K562 (cell line): Measurements from ENCODE around the gene RNMT. TPM values are rescaled to one million over a fixed set of nuclear protein-coding genes. Genes with fewer than 3 reads are reported as not detected.
A peak's percentile ranks its signal among the peaks of the same experiment; 100 is the strongest.

Experiments used
- ATAC-seq: fragments of 200-7000 bp; cut with Tn5 transposase; 3 replicates; pipeline ENCODE4 v1.9.1; 2020; ENCODE audit warnings: moderate library complexity
- BruUV-seq: library from RNA; stranded (reverse); fragments of 400-500 nt; replicated peaks from 2 replicates; lab custom pipeline; 2021; lab: Mats Ljungman, UMichigan
- CTCF ChIA-PET: fragments of 300-600 bp; formaldehyde crosslinking; extraction: SDS; loops from one replicate; lab custom pipeline; 2021; ENCODE audit warnings: low intra/inter-chr PET ratio; lab: Yijun Ruan, JAX
- POLR2A ChIA-PET: fragments of 300-600, 350-650 bp; sonication (Branson Sonifier 250); formaldehyde crosslinking; extraction: SDS; loops from one replicate; lab custom pipeline; 2021; ENCODE audit warnings: antibody characterized with exemption, inconsistent platforms; lab: Yijun Ruan, JAX
- DNase-seq, 4 experiments: peaks; one replicate each; pipeline versions ENCODE4 v3.0.0 to v3.0.0-alpha.2; 2011 to 2018; ENCODE audit warnings: low spot score in 3 of 4, mixed read lengths in 3 of 4; ENCODE audit errors: extremely low read depth in 1 of 4
- FAIRE-seq: peaks from 2 replicates; lab custom pipeline; 2011; peaks lifted over from hg19 to GRCh38; lab: Jason Lieb, UNC
- H2AFZ ChIP-seq: 2 replicates; pipeline ENCODE4 v1.6.0; 2011; ENCODE audit warnings: low read depth, low read length, control low read depth, inconsistent platforms
- H3K27ac ChIP-seq: fragments of 200-600 bp; 3 replicates; pipeline ENCODE4 v1.8.0; 2011; ENCODE audit warnings: low read depth, mild to moderate bottlenecking, control low read depth, inconsistent platforms, low read length, moderate library complexity, mixed read lengths; ENCODE audit errors: extremely low read depth
- H3K27me3 ChIP-seq, 2 experiments: fragments of 300-600 bp in 1 of 2; 2 replicates in 1 of 2; 3 replicates in 1 of 2; pipeline versions ENCODE4 v1.6.0 to v1.8.0; 2011; ENCODE audit warnings: inconsistent platforms in 2 of 2, low read length in 2 of 2, mild to moderate bottlenecking in 1 of 2, mixed read lengths in 1 of 2, moderate library complexity in 1 of 2; ENCODE audit not compliant: control insufficient read depth in 2 of 2, insufficient read depth in 2 of 2
- H3K36me3 ChIP-seq: fragments of 300-600 bp; 3 replicates; pipeline ENCODE4 v1.8.0; 2011; ENCODE audit warnings: mild to moderate bottlenecking, low read length, inconsistent platforms; ENCODE audit not compliant: control insufficient read depth, insufficient read depth
- H3K4me1 ChIP-seq, 2 experiments: fragments of 200-600 bp in 1 of 2; replicated peaks in 1 of 2; 2 replicates in 1 of 2; 3 replicates in 1 of 2; pipeline versions ENCODE4 v1.5.1 to v1.8.0; 2011; ENCODE audit warnings: inconsistent platforms in 2 of 2, low read length in 2 of 2, mild to moderate bottlenecking in 1 of 2, mixed read lengths in 1 of 2, moderate library complexity in 1 of 2; ENCODE audit not compliant: control insufficient read depth in 2 of 2, insufficient read depth in 2 of 2
- H3K4me2 ChIP-seq: 2 replicates; pipeline ENCODE4 v1.6.1; 2011; ENCODE audit warnings: low read length, control low read depth, inconsistent platforms, mixed read lengths; ENCODE audit not compliant: insufficient read depth
- H3K4me3 ChIP-seq: fragments of 200-600 bp; sonication (generic), shearing (Covaris generic); 2 replicates; pipeline ENCODE4 v1.5.1; 2016; ENCODE audit warnings: control low read depth, inconsistent platforms
- H3K79me2 ChIP-seq: fragments of 200-600 bp; 3 replicates; pipeline ENCODE4 v1.8.0; 2011; ENCODE audit warnings: low read length, inconsistent platforms; ENCODE audit not compliant: control insufficient read depth, insufficient read depth
- H3K9ac ChIP-seq, 2 experiments: 2 replicates each; pipeline versions ENCODE4 v1.6.0 to v1.6.1; 2011; ENCODE audit warnings: low read depth in 2 of 2, low read length in 2 of 2, control low read depth in 1 of 2, inconsistent platforms in 1 of 2, mild to moderate bottlenecking in 1 of 2, mixed read lengths in 1 of 2; ENCODE audit not compliant: insufficient read depth in 1 of 2
- H3K9me1 ChIP-seq: one replicate; pipeline ENCODE4 v1.6.0; 2011; ENCODE audit warnings: inconsistent platforms, mild to moderate bottlenecking, low read length, moderate library complexity; ENCODE audit not compliant: control insufficient read depth, insufficient read depth
- H3K9me3 ChIP-seq: replicated peaks from 2 replicates; pipeline ENCODE4 v1.5.1; 2011; ENCODE audit warnings: low read depth, low read length, inconsistent platforms; ENCODE audit not compliant: control insufficient read depth, insufficient read depth
- H4K20me1 ChIP-seq: replicated peaks from 2 replicates; pipeline ENCODE4 v1.6.1; 2011; ENCODE audit warnings: low read length, inconsistent platforms, mixed read lengths; ENCODE audit not compliant: control insufficient read depth, insufficient read depth
- CEBPB ChIP-seq: fragments of 450-650 bp; IDR thresholded peaks from 2 replicates; pipeline ENCODE4 v1.6.1; 2016; ENCODE audit warnings: missing genetic modification characterization, missing compliant biosample characterization
- E2F6 ChIP-seq, 2 experiments: IDR thresholded peaks; 2 replicates each; pipeline ENCODE4 v1.6.1; 2011; ENCODE audit warnings: borderline replicate concordance in 1 of 2, control low read depth in 1 of 2, low read depth in 1 of 2, low read length in 1 of 2, mild to moderate bottlenecking in 1 of 2, mixed read lengths in 1 of 2, moderate library complexity in 1 of 2; ENCODE audit not compliant: insufficient read depth in 1 of 2, insufficient read length in 1 of 2, poor library complexity in 1 of 2, severe bottlenecking in 1 of 2; ENCODE audit errors: extremely low read depth in 1 of 2
- HNRNPLL ChIP-seq: fragments of 200-400 bp; formaldehyde crosslinking; IDR thresholded peaks from 2 replicates; pipeline ENCODE4 v1.6.1; 2017; ENCODE audit warnings: low read length, low read depth, mild to moderate bottlenecking; ENCODE audit not compliant: poor library complexity, severe bottlenecking
- IRF1 ChIP-seq: sonication (generic); formaldehyde crosslinking; IDR thresholded peaks from 2 replicates; pipeline ENCODE4 v1.8.0; 2022; ENCODE audit warnings: missing genetic modification reagents, mild to moderate bottlenecking, borderline replicate concordance
- SIN3A ChIP-seq, 2 experiments: fragments of 150-350 bp in 1 of 2; IDR thresholded peaks; 2 replicates each; pipeline ENCODE4 v1.6.1; 2011 to 2016; ENCODE audit warnings: borderline replicate concordance in 2 of 2, low read depth in 2 of 2, low read length in 2 of 2, mild to moderate bottlenecking in 2 of 2, moderate library complexity in 2 of 2; ENCODE audit not compliant: control insufficient read depth in 1 of 2
- SP1 ChIP-seq: sonication (generic); formaldehyde crosslinking; IDR thresholded peaks from 2 replicates; pipeline ENCODE4 v1.8.1; 2022; ENCODE audit warnings: mild to moderate bottlenecking, missing genetic modification reagents
- SRF ChIP-seq, 2 experiments: fragments of 250-450, 450-650 bp in 1 of 2; sonication (Bioruptor Pico) in 1 of 2; sonication (generic) in 1 of 2; formaldehyde crosslinking; IDR thresholded peaks; 2 replicates each; pipeline versions ENCODE4 v1.5.0 to v1.5.1; 2020 to 2022; ENCODE audit warnings: mild to moderate bottlenecking in 1 of 2, missing genetic modification reagents in 1 of 2
- TARDBP ChIP-seq: fragments of 450-650 bp; IDR thresholded peaks from 2 replicates; pipeline ENCODE4 v1.6.1; 2016
- XRCC4 ChIP-seq: IDR thresholded peaks from one replicate; pipeline ENCODE4 v1.6.1; 2011; ENCODE audit not compliant: insufficient read depth, insufficient read length; ENCODE audit errors: extremely low read depth
- ZBTB7A ChIP-seq: IDR thresholded peaks from 2 replicates; pipeline ENCODE4 v1.6.1; 2011; ENCODE audit warnings: low read depth, mild to moderate bottlenecking, low read length, moderate library complexity, borderline replicate concordance; ENCODE audit not compliant: control insufficient read depth
- ZFX ChIP-seq: sonication (generic); formaldehyde crosslinking; IDR thresholded peaks from 2 replicates; pipeline ENCODE4 v1.8.0; 2022; ENCODE audit warnings: mild to moderate bottlenecking, missing genetic modification reagents, moderate library complexity
- ZNF143 ChIP-seq: sonication (generic); formaldehyde crosslinking; IDR thresholded peaks from 2 replicates; pipeline ENCODE4 v1.9.0; 2022; ENCODE audit warnings: mild to moderate bottlenecking, missing genetic modification reagents
- ZNF347 ChIP-seq: fragments of 450-650 bp; formaldehyde crosslinking; IDR thresholded peaks from 2 replicates; pipeline ENCODE4 v1.4.0; 2020; ENCODE audit warnings: low read depth, mild to moderate bottlenecking, moderate library complexity
- WGBS: fragments of 100-300 bp; shearing (Covaris generic); methylation state at CpG from one replicate; pipeline ENCODE4 v1.1.6; 2016; ENCODE audit warnings: low coverage, mixed read lengths; ENCODE audit not compliant: insufficient coverage; ENCODE audit errors: missing lambda C conversion rate; 5-methylcytosine and 5-hydroxymethylcytosine counted together
- in situ Hi-C: fragments of 300-500 bp; cut with MboI; formaldehyde crosslinking; loops from 4 replicates; pipeline ENCODE4 v1.15.0; 2018; ENCODE audit warnings: inconsistent platforms, mixed read lengths
- intact Hi-C: fragments of 100-400 bp; cut with micrococcal nuclease; formaldehyde crosslinking; loops from 2 replicates; pipeline ENCODE4 v1.14.2; 2022
- polyA plus RNA-seq, 8 experiments: library from polyadenylated mRNA; depleted of rRNA in 4 of 8; stranded (reverse) in 5 of 8; unstranded in 3 of 8; fragments of >200 nt; fragmentation: Nextera tagmentation in 2 of 8; fragmentation: Illumina TruSeq in 1 of 8; extraction: Ambion mirVana in 2 of 8; extraction: Trizol in 1 of 8; gene quantifications; 2 replicates each; pipeline versions ENCODE4 v1.2.1 to v1.2.3, GENCODE V29; 2011 to 2014; ENCODE audit warnings: inconsistent platforms in 1 of 8, missing spikeins in 1 of 8
- total RNA-seq, 7 experiments: library from RNA; depleted of rRNA in 6 of 7; stranded (reverse); fragments of >200 nt in 6 of 7; fragmentation: Illumina TruSeq in 2 of 7; extraction: Trizol in 2 of 7; gene quantifications; 2 replicates each; pipeline versions ENCODE4 v1.2.1 to v1.2.3, GENCODE V29; 2011 to 2021; ENCODE audit warnings: low replicate concordance in 1 of 7

RNMT gene
- total and polyA plus RNA-seq, 9 of the 15 experiments (the other 6 are each of a cell fraction or from before 2014, with no cell fraction given): 20.2 to 63.4 (median 34.1) TPM

- Histone ChIP-seq H3K9me3 (no peaks in the 10 kb centered on the region), H3K79me2 (peaks cover 95% of the 10 kb centered on the region), H3K36me3 (peaks cover 24% of the 10 kb centered on the region; the same call in 2 of the 3 replicates), H3K27ac (peak overlapping the region; percentile 93), H3K9me1 (no peaks in the 10 kb centered on the region), H3K4me2 (peak overlapping the region; percentile 90), H4K20me1 (peaks cover 4% of the 10 kb centered on the region), H3K4me3 (peak overlapping the region; percentile 97), H3K9ac (peak overlapping the region; percentile 93 to 98), H2AFZ (peak overlapping the region; percentile 89), H3K4me1 (peaks cover 5 to 16% of the 10 kb centered on the region in 2 experiments; a peak in 4 of 5 replicates), H3K27me3 (no peaks in the 10 kb centered on the region)
- under 1% methylated on average over 27 of the region's 30 CpGs for WGBS
- TF ChIP-seq ZBTB7A (peak; percentile 69; the same call in 1 of the 2 replicates), SP1 (0 out of 2 replicates have a peak, but pooled peaks have one; percentile 25), XRCC4 (no peak), IRF1 (CRISPR knock-in tag) (no peak), ZNF143 (CRISPR knock-in tag) (no peak), ZNF347 (CRISPR knock-in tag) (no peak), SRF (CRISPR knock-in tag; IDR thresholded peaks at IDR 0.05) (no peak), HNRNPLL (peak; percentile 96), SIN3A (IDR thresholded peaks at IDR 0.05; ENCODE audit: borderline replicate concordance in 2 of 2, control insufficient read depth in 1 of 2, low read depth in 2 of 2, low read length in 2 of 2) (0 out of 4 replicates have a peak, but pooled peaks of 1 of the 2 experiments have one; percentile 10), E2F6 (IDR thresholded peaks at IDR 0.05; ENCODE audit: borderline replicate concordance in 1 of 2, extremely low read depth in 1 of 2, insufficient read depth in 1 of 2, insufficient read length in 1 of 2, low read depth in 1 of 2, low read length in 1 of 2, poor library complexity in 1 of 2, severe bottlenecking in 1 of 2) (peak in 1 of 2 experiments; percentile 38), ZFX (peak; percentile 66; the same call in 1 of the 2 replicates), CEBPB (tag) (0 out of 2 replicates have a peak, but pooled peaks have one; percentile 1), TARDBP (no peak)
- CTCF ChIA-PET: no interaction called here
- POLR2A ChIA-PET: interaction anchor here (0.7 to 1.5 kb wide), 8 partner anchors 8 to 694 kb away, joined by 3 to 4 read pairs (median 3); no protein-coding TSS in a partner anchor
- DNase-seq (peak in 2 of 4 experiments; percentile 31 to 56), ATAC-seq (peak; percentile 76), FAIRE-seq (no peak)
- BruUV-seq: no TSS peak
- intact Hi-C loops (no loop called here), in situ Hi-C loops (no loop called here)
These were observed 479 bp downstream of the RNMT start for GRCh38 chr18:13726972-13727331.
